Pancreas (tissue), 10 donors: ENCODE measurements around the gene OR10A5. TPM values are rescaled to one million over a fixed set of nuclear protein-coding genes. Genes with fewer than 3 reads are reported as not detected.

ENCODE experiments used
- ATAC-seq, 4 donors: fragments of 200-7000 bp; cut with Tn5 transposase; one replicate each; pipeline versions ENCODE4 v1.8.0 to v1.9.1; 2020; ENCODE audit warnings: mild to moderate bottlenecking in 4 of 4, moderate library complexity in 4 of 4
- DNase-seq, 6 donors: peaks; one replicate each; pipeline ENCODE4 v3.0.0-alpha.2; 2020
- FAIRE-seq: peaks from 2 replicates; lab custom pipeline; 2012; peaks lifted over from hg19 to GRCh38; lab: Jason Lieb, UNC
- H3K27ac ChIP-seq, 4 donors: fragments of 200-600 bp; sonication (generic); 1 replicate in 3 of 4; 2 replicates in 1 of 4; pipeline versions ENCODE4 v1.5.0 to v1.8.0; 2020
- H3K27me3 ChIP-seq, 4 donors: fragments of 200-600 bp; one replicate each; pipeline ENCODE4 v1.8.0; 2021
- H3K36me3 ChIP-seq, 3 donors: fragments of 200-600 bp; sonication (generic) in 1 of 3; one replicate each; pipeline versions ENCODE4 v1.5.0 to v1.8.0; 2020 to 2021
- H3K4me1 ChIP-seq, 3 donors: fragments of 200-600 bp; one replicate each; pipeline ENCODE4 v1.8.0; 2021
- H3K4me3 ChIP-seq, 4 donors: fragments of 200-600 bp; sonication (generic) in 2 of 4; one replicate each; pipeline versions ENCODE4 v1.5.0 to v1.8.0; 2020 to 2021
- H3K9me3 ChIP-seq, 4 donors: fragments of 200-600 bp; one replicate each; pipeline ENCODE4 v1.8.0; 2021
- CTCF ChIP-seq, 4 donors: fragments of 200-600 bp; sonication (generic) in 3 of 4; IDR thresholded peaks; one replicate each; pipeline versions ENCODE4 v1.5.0 to v1.8.0; 2021; ENCODE audit warnings: antibody characterized with exemption in 4 of 4
- WGBS, 2 donors: extraction: QIAGEN DNeasy Blood & Tissue Kit; methylation state at CpG; one replicate each; pipeline ENCODE4 v1.1.7; 2013; 5-methylcytosine and 5-hydroxymethylcytosine counted together
- intact Hi-C, 3 donors: fragments of 100-400 bp; cut with DNase I; formaldehyde crosslinking; loops; one replicate each; pipeline versions ENCODE4 v1.11.1 to v1.14.2; 2022
- polyA plus RNA-seq, 2 donors: library from polyadenylated mRNA; stranded (reverse); fragments of 200-250 nt; gene quantifications; one replicate each; pipeline ENCODE4 v1.2.3, GENCODE V29; 2013
- total RNA-seq, 6 donors: library from RNA; stranded (reverse); fragmentation: NEBNext Ultra II Directional in 4 of 6; extraction: Animal tissue kit (Norgen Biotek cat#: 25700) in 4 of 6; gene quantifications; one replicate each; pipeline versions ENCODE4 v1.2.1 to v1.2.4, GENCODE V29; 2021 to 2023
- donor health status: healthy with polysubstance abuse.
- donor health status: DM: no; HTN: no; CAD: no; lungs with moderate emphysema.
- donor health status: DM: no; HTN: no; CAD: no.
- donor health status: control.
- donor health status: control.
- donor health status: Bipolar disorder and iron deficiency.
- donor health status: DM: yes; HTN: yes; CAD: no.
- donor health status: DM: no; HTN: no; CAD: no.
- donor health status: DM: no; HTN: no; CAD: no.
- donor health status: DM: yes; HTN: yes; CAD: no.

OR10A5 gene
- total and polyA plus RNA-seq, 8 donors: not detected

GRCh38 chr11:6892400-6892799, 46.9 kb downstream of the OR10A5 start, which contains the start of gene OR2D2:
Gene OR2D2 (minus strand): TSS chr11:6892500. CDS start chr11:6892500, 0 bp downstream.
- intact Hi-C loops: no loop called here
- Histone ChIP-seq H3K4me3 (no peak within 1 kb of the TSS), H3K4me1 (no peaks in the 10 kb centered on the region), H3K27me3 (no peaks in the 10 kb centered on the region), H3K27ac (no peak within 1 kb of the TSS), H3K9me3 (peaks cover 0 to 2% (median 0%) of the 10 kb centered on the region in 4 donors), H3K36me3 (no peaks in the 10 kb centered on the region)
- no peak for ATAC-seq
- no peak for FAIRE-seq
- 73 to 84% methylated on average over 2 of the region's 2 CpGs for WGBS, 2 donors
- no peak for TF ChIP-seq CTCF (IDR thresholded peaks at IDR 0.05)
- no peak for DNase-seq

GRCh38 chr11:6894097-6894496, 48.6 kb downstream of the OR10A5 start:
- intact Hi-C loops: no loop called here
- FAIRE-seq (no peak), ATAC-seq (no peak), DNase-seq (no peak)
- no peaks in the 10 kb centered on the region for H3K4me1 ChIP-seq
- no peak overlapping the region for H3K27ac ChIP-seq
- H3K9me3 ChIP-seq: peaks cover 0 to 2% (median 0%) of the 10 kb centered on the region in 4 donors
- H3K36me3 ChIP-seq: no peaks in the 10 kb centered on the region
- no peaks in the 10 kb centered on the region for H3K27me3 ChIP-seq
- H3K4me3 ChIP-seq: no peak overlapping the region
- TF ChIP-seq CTCF (IDR thresholded peaks at IDR 0.05): no peak

GRCh38 chr11:6895010-6895409, 49.5 kb downstream of the OR10A5 start:
- Histone ChIP-seq H3K36me3 (no peaks in the 10 kb centered on the region), H3K27me3 (no peaks in the 10 kb centered on the region), H3K4me1 (no peaks in the 10 kb centered on the region), H3K27ac (no peak overlapping the region), H3K9me3 (peaks cover 0 to 2% (median 0%) of the 10 kb centered on the region in 4 donors), H3K4me3 (no peak overlapping the region)
- intact Hi-C loops: no loop called here
- ATAC-seq (no peak), FAIRE-seq (no peak), DNase-seq (no peak)
- no peak for TF ChIP-seq CTCF (IDR thresholded peaks at IDR 0.05)

Other genes starting within 250 kb of the OR10A5 start
- 10 to 100 TPM in 2 of 6 donors, 1 to 10 TPM in 4; 6.3 to 15.0 (median 8.7) TPM for gene RRP8, start 242.1 kb upstream of the OR10A5 start, total RNA-seq
- 10 to 100 TPM; 16.6 to 25.0 TPM for gene RRP8, start 242.1 kb upstream of the OR10A5 start, polyA plus RNA-seq
- 10 to 100 TPM; 47.9 to 90.0 (median 67.4) TPM for gene ILK, start 241.9 kb upstream of the OR10A5 start, total RNA-seq
- 100 to 1,000 TPM in 1 of 2 donors, 10 to 100 TPM in 1; 98.5 to 137 TPM for gene ILK, start 241.9 kb upstream of the OR10A5 start, polyA plus RNA-seq
- gene TAF10, start 233.5 kb upstream of the OR10A5 start, total RNA-seq: 10 to 100 TPM; 53.5 to 96.7 (median 75.6) TPM
- 100 to 1,000 TPM; 116 TPM for gene TAF10, start 233.5 kb upstream of the OR10A5 start, polyA plus RNA-seq
- 10 to 100 TPM; 19.6 to 88.6 (median 24.6) TPM for gene TPP1, start 226.3 kb upstream of the OR10A5 start, total RNA-seq
- 10 to 100 TPM; 21.0 to 33.0 TPM for gene TPP1, start 226.3 kb upstream of the OR10A5 start, polyA plus RNA-seq
- gene DCHS1, start 189.9 kb upstream of the OR10A5 start, total RNA-seq: 1 to 10 TPM; 2.3 to 4.1 (median 3.3) TPM
- gene DCHS1, start 189.9 kb upstream of the OR10A5 start, polyA plus RNA-seq: 1 to 10 TPM; 4.0 to 4.8 TPM
- gene MRPL17, start 162.3 kb upstream of the OR10A5 start, total RNA-seq: 10 to 100 TPM; 10.6 to 24.5 (median 19.8) TPM
- gene MRPL17, start 162.3 kb upstream of the OR10A5 start, polyA plus RNA-seq: 10 to 100 TPM; 33.6 to 33.8 TPM
- under 1 TPM in 5 of 6 donors, not detected in 1; 0.08 to 0.17 (median 0.12) TPM for gene OR2AG2, start 73.7 kb upstream of the OR10A5 start, total RNA-seq
- not detected for gene OR2AG2, start 73.7 kb upstream of the OR10A5 start, polyA plus RNA-seq
- not detected for gene OR2AG1, start 62.7 kb upstream of the OR10A5 start, total RNA-seq
- gene OR2AG1, start 62.7 kb upstream of the OR10A5 start, polyA plus RNA-seq: not detected
- gene OR6A2, start 46.0 kb upstream of the OR10A5 start, total RNA-seq: under 1 TPM; 0.06 to 0.39 (median 0.16) TPM
- gene OR6A2, start 46.0 kb upstream of the OR10A5 start, polyA plus RNA-seq: not detected
- gene OR10A2, start 17.4 kb downstream of the OR10A5 start, total RNA-seq: not detected
- gene OR10A2, start 17.4 kb downstream of the OR10A5 start, polyA plus RNA-seq: not detected
- not detected for gene OR10A4, start 30.9 kb downstream of the OR10A5 start, total RNA-seq
- gene OR10A4, start 30.9 kb downstream of the OR10A5 start, polyA plus RNA-seq: not detected
- gene OR2D2, start 46.8 kb downstream of the OR10A5 start, total RNA-seq: under 1 TPM in 4 of 6 donors, not detected in 2; 0.19 to 0.28 (median 0.20) TPM
- gene OR2D2, start 46.8 kb downstream of the OR10A5 start, polyA plus RNA-seq: not detected
- gene OR2D3, start 75.3 kb downstream of the OR10A5 start, total RNA-seq: not detected
- not detected for gene OR2D3, start 75.3 kb downstream of the OR10A5 start, polyA plus RNA-seq
- gene ZNF215, start 80.7 kb downstream of the OR10A5 start, total RNA-seq: 1 to 10 TPM; 1.7 to 4.5 (median 2.7) TPM
- gene ZNF215, start 80.7 kb downstream of the OR10A5 start, polyA plus RNA-seq: 1 to 10 TPM; 1.6 TPM
- gene ZNF214, start 174.7 kb downstream of the OR10A5 start, total RNA-seq: 1 to 10 TPM in 5 of 6 donors, under 1 TPM in 1; 0.88 to 4.3 (median 1.8) TPM
- gene ZNF214, start 174.7 kb downstream of the OR10A5 start, polyA plus RNA-seq: 1 to 10 TPM in 1 of 2 donors, under 1 TPM in 1; 0.34 to 1.1 TPM
- under 1 TPM in 4 of 6 donors, not detected in 2; 0.06 to 0.09 (median 0.07) TPM for gene NLRP14, start 174.8 kb downstream of the OR10A5 start, total RNA-seq
- gene NLRP14, start 174.8 kb downstream of the OR10A5 start, polyA plus RNA-seq: under 1 TPM in 1 of 2 donors, not detected in 1; 0.07 TPM
- not detected for gene RBMXL2, start 243.3 kb downstream of the OR10A5 start, total RNA-seq
- gene RBMXL2, start 243.3 kb downstream of the OR10A5 start, polyA plus RNA-seq: not detected